Fibroblast of lung (primary cell): ENCODE measurements around the gene IL3RA.
"Not testable (repeated sequence)": the region's sequence is repeated elsewhere in the genome, so short reads cannot be mapped to it uniquely, and the experiment has no call there.

ENCODE experiments used
- EZH2 ChIP-seq: IDR thresholded peaks from 2 replicates; pipeline ENCODE4 v1.5.1; 2012; ENCODE audit warnings: low read length, control low read depth, mild to moderate bottlenecking; ENCODE audit errors: missing control alignments
- TF ChIP-seq, protein P1 (sequence below), 2 donors: IDR thresholded peaks in 1 of 2; conservative IDR thresholded peaks in 1 of 2; 1 replicate in 1 of 2; 2 replicates in 1 of 2; pipeline ENCODE4 v1.5.1; 2011 to 2012; ENCODE audit warnings: low read length in 2 of 2, control low read depth in 1 of 2, inconsistent platforms in 1 of 2, low read depth in 1 of 2, mild to moderate bottlenecking in 1 of 2

- TF ChIP-seq, protein P1, sequence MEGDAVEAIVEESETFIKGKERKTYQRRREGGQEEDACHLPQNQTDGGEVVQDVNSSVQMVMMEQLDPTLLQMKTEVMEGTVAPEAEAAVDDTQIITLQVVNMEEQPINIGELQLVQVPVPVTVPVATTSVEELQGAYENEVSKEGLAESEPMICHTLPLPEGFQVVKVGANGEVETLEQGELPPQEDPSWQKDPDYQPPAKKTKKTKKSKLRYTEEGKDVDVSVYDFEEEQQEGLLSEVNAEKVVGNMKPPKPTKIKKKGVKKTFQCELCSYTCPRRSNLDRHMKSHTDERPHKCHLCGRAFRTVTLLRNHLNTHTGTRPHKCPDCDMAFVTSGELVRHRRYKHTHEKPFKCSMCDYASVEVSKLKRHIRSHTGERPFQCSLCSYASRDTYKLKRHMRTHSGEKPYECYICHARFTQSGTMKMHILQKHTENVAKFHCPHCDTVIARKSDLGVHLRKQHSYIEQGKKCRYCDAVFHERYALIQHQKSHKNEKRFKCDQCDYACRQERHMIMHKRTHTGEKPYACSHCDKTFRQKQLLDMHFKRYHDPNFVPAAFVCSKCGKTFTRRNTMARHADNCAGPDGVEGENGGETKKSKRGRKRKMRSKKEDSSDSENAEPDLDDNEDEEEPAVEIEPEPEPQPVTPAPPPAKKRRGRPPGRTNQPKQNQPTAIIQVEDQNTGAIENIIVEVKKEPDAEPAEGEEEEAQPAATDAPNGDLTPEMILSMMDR (conservative IDR thresholded peaks at IDR 0.05 in 1 of 2, IDR thresholded peaks at IDR 0.05 in 1 of 2; ENCODE audit: low read depth in 1 of 2, low read length in 2 of 2) = not testable (repeated sequence)
- TF ChIP-seq EZH2 = not testable (repeated sequence)
Observed at GRCh38 chrX:1405769-1406168, 69.2 kb downstream of the IL3RA start.
